ENCODE measurements around the gene TBC1D7.

GRCh38 chr6:13259393-13259792 is 68.9 kb downstream of the TBC1D7 start:
- no peak for TF ChIP-seq GABPA (IDR thresholded peaks at IDR 0.05; ENCODE audit: low read depth)
- TF ChIP-seq GATA2 (CRISPR knock-in tag; IDR thresholded peaks at IDR 0.05), result no peak
- TF ChIP-seq CTCF (IDR thresholded peaks at IDR 0.05), result no peak
- no peak for TF ChIP-seq USF2 (IDR thresholded peaks at IDR 0.05; ENCODE audit: borderline replicate concordance, low read depth, low read length)
- TF ChIP-seq POLR2AphosphoS5 (IDR thresholded peaks at IDR 0.05; ENCODE audit: low read depth, low read length), result no peak
- TF ChIP-seq USF1 (IDR thresholded peaks at IDR 0.05; ENCODE audit: borderline replicate concordance, low read depth), result no peak

All from SK-N-SH (cell line).